ENCODE measurements around the gene CAPNS2.

CAPNS2 gene

DNA sequence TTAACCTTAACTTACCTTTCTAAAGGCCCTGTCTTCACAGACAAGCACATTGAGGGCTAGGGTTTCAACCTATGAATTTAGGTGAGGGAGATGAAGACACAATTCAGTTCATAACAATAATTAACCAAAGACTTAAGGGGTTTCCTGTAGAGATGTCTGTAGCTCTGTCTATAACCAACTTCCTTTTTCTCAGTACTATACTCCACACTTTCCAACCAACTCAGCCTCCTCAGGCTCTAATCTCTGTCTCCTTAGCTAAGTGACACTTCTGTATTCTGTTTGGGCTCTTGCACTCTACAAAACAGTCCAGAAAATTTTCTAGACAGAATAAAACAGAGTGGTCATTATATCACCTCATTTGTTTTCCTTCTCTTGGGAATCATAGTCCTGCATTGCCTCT lies 25.8 kb downstream of the CAPNS2 start:
- TF ChIP-seq ZBTB7A (IDR thresholded peaks at IDR 0.05; ENCODE audit: low read depth): no peak
- TF ChIP-seq EP300 (IDR thresholded peaks at IDR 0.05; ENCODE audit: borderline replicate concordance): no peak
- TF ChIP-seq CREB1 (IDR thresholded peaks at IDR 0.05; ENCODE audit: low read depth): no peak
- no peak for TF ChIP-seq RAD21 (IDR thresholded peaks at IDR 0.05; ENCODE audit: low read depth)
- TF ChIP-seq, protein P1, sequence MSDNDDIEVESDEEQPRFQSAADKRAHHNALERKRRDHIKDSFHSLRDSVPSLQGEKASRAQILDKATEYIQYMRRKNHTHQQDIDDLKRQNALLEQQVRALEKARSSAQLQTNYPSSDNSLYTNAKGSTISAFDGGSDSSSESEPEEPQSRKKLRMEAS (IDR thresholded peaks at IDR 0.05): no peak
- TF ChIP-seq YY1 (IDR thresholded peaks at IDR 0.05; ENCODE audit: low read depth): no peak
- no peak for TF ChIP-seq FOXM1 (IDR thresholded peaks at IDR 0.05; ENCODE audit: borderline replicate concordance, low read depth)

DNA sequence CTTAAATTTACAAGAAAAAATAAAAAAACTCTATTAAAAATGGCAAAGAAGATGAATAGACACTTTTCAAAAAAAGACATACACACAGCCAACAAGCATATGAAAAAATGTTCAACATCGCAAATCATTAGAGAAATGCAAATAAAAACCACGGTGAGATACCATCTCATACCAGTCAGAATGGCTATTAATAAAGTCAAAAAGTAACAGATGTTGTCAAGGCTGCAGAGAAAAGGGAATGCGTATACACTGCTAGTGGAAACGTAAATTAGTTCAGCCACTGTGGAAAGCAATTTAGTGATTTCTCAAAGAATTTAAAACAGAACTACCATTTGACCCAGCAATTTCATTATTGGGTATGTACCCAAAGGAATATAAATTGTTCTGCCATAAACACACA lies 31.4 kb downstream of the CAPNS2 start:
- TF ChIP-seq TCF12 (IDR thresholded peaks at IDR 0.05; ENCODE audit: low read depth) (no peak), YY1 (IDR thresholded peaks at IDR 0.05; ENCODE audit: low read depth) (no peak), EGR1 (IDR thresholded peaks at IDR 0.05) (no peak), CREB1 (IDR thresholded peaks at IDR 0.05; ENCODE audit: low read depth) (no peak), EP300 (IDR thresholded peaks at IDR 0.05; ENCODE audit: borderline replicate concordance) (no peak), TAF1 (IDR thresholded peaks at IDR 0.05; ENCODE audit: low read depth) (no peak), RAD21 (IDR thresholded peaks at IDR 0.05; ENCODE audit: low read depth) (no peak), CEBPB (IDR thresholded peaks at IDR 0.05) (no peak)
- TF ChIP-seq, protein P2, sequence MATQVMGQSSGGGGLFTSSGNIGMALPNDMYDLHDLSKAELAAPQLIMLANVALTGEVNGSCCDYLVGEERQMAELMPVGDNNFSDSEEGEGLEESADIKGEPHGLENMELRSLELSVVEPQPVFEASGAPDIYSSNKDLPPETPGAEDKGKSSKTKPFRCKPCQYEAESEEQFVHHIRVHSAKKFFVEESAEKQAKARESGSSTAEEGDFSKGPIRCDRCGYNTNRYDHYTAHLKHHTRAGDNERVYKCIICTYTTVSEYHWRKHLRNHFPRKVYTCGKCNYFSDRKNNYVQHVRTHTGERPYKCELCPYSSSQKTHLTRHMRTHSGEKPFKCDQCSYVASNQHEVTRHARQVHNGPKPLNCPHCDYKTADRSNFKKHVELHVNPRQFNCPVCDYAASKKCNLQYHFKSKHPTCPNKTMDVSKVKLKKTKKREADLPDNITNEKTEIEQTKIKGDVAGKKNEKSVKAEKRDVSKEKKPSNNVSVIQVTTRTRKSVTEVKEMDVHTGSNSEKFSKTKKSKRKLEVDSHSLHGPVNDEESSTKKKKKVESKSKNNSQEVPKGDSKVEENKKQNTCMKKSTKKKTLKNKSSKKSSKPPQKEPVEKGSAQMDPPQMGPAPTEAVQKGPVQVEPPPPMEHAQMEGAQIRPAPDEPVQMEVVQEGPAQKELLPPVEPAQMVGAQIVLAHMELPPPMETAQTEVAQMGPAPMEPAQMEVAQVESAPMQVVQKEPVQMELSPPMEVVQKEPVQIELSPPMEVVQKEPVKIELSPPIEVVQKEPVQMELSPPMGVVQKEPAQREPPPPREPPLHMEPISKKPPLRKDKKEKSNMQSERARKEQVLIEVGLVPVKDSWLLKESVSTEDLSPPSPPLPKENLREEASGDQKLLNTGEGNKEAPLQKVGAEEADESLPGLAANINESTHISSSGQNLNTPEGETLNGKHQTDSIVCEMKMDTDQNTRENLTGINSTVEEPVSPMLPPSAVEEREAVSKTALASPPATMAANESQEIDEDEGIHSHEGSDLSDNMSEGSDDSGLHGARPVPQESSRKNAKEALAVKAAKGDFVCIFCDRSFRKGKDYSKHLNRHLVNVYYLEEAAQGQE (IDR thresholded peaks at IDR 0.05; ENCODE audit: low read depth): no peak
- TF ChIP-seq, protein P1 (IDR thresholded peaks at IDR 0.05): no peak

DNA sequence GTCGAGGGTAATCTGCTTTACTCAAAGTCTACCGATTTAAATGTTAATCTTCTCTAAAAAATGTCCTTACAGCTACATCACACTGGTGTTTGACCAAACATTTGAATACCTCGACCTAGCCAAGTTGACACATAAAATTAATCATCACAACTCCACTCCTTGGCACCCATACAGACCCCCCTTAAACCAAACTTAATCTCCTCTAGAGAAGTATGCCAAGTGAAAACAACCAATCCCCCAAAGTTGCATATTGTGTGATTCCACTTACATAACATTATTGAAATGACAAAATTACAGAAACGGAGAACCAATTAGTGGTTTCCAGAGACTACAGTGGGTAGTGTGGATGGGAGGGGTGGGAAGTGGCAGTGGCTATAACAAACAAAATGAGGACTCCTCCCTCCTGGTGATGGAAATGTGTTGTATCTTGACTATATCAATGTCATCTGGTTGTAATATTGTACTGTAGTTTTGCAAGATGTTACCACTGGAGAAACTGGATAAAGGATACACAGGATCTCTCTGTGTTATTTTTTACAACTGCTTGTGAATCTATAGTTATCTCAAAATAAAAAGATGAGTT lies 39.4 kb downstream of the CAPNS2 start:
- TF ChIP-seq TEAD4 (IDR thresholded peaks at IDR 0.05) (no peak), YY1 (IDR thresholded peaks at IDR 0.05; ENCODE audit: low read depth) (no peak), RAD21 (IDR thresholded peaks at IDR 0.05; ENCODE audit: low read depth) (no peak), NFIC (IDR thresholded peaks at IDR 0.05) (no peak), CEBPB (IDR thresholded peaks at IDR 0.05) (no peak), CREB1 (IDR thresholded peaks at IDR 0.05; ENCODE audit: low read depth) (no peak), TAF1 (IDR thresholded peaks at IDR 0.05; ENCODE audit: low read depth) (no peak), ZBTB7A (IDR thresholded peaks at IDR 0.05; ENCODE audit: low read depth) (no peak), TCF12 (IDR thresholded peaks at IDR 0.05; ENCODE audit: low read depth) (no peak), EP300 (IDR thresholded peaks at IDR 0.05; ENCODE audit: borderline replicate concordance) (no peak), FOXM1 (IDR thresholded peaks at IDR 0.05; ENCODE audit: borderline replicate concordance, low read depth) (no peak), EGR1 (IDR thresholded peaks at IDR 0.05) (no peak)
- TF ChIP-seq, protein P2 (IDR thresholded peaks at IDR 0.05; ENCODE audit: low read depth): no peak
- TF ChIP-seq, protein P1 (IDR thresholded peaks at IDR 0.05): no peak
- TF ChIP-seq, protein P3, sequence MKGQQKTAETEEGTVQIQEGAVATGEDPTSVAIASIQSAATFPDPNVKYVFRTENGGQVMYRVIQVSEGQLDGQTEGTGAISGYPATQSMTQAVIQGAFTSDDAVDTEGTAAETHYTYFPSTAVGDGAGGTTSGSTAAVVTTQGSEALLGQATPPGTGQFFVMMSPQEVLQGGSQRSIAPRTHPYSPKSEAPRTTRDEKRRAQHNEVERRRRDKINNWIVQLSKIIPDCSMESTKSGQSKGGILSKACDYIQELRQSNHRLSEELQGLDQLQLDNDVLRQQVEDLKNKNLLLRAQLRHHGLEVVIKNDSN (IDR thresholded peaks at IDR 0.05): no peak

DNA sequence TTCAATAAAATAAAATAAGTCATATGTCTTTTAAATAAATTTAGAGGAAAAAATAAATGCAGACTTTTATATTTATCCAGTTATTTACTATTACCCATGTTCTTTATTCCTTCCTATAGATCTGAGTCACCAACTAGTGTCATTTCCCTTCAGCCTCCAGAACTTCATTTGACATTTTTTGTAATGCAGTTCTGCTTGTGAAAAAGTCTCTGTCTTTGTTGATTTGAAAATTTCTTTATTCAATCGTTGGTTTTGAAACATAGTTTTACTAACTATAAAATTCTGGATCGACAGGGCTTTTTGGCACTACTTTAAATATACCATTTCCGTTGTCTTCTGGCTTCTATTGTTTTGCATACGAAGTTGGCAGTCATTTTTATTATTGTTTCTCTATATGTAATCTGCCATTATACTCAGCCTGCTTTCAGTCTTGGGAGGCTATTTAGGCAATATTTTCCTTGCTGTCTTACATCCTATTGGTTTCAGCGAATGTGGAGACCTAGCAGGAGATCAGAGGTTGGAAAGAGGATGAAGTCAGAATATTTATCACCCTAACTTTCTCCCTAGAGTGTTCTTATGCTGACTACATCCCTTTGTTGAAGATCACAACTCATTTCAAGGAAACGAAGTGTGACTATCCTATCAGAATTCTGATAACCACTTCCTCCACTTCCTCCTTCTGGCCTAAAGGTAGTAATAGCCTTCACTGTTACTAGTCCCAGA lies 47.3 kb downstream of the CAPNS2 start:
- TF ChIP-seq CEBPB (IDR thresholded peaks at IDR 0.05) (no peak), TCF12 (IDR thresholded peaks at IDR 0.05; ENCODE audit: low read depth) (no peak), EGR1 (IDR thresholded peaks at IDR 0.05) (no peak), TAF1 (IDR thresholded peaks at IDR 0.05; ENCODE audit: low read depth) (no peak), RAD21 (IDR thresholded peaks at IDR 0.05; ENCODE audit: low read depth) (no peak), YY1 (IDR thresholded peaks at IDR 0.05; ENCODE audit: low read depth) (no peak), TEAD4 (IDR thresholded peaks at IDR 0.05) (no peak), CREB1 (IDR thresholded peaks at IDR 0.05; ENCODE audit: low read depth) (no peak), NFIC (IDR thresholded peaks at IDR 0.05) (no peak), FOXM1 (IDR thresholded peaks at IDR 0.05; ENCODE audit: borderline replicate concordance, low read depth) (no peak), EP300 (IDR thresholded peaks at IDR 0.05; ENCODE audit: borderline replicate concordance) (no peak), ZBTB7A (IDR thresholded peaks at IDR 0.05; ENCODE audit: low read depth) (no peak)
- TF ChIP-seq, protein P2 (IDR thresholded peaks at IDR 0.05; ENCODE audit: low read depth): no peak
- TF ChIP-seq, protein P3 (IDR thresholded peaks at IDR 0.05): no peak
- TF ChIP-seq, protein P1 (IDR thresholded peaks at IDR 0.05): no peak
